ENCODE results near the gene PPCDC. TPM values are rescaled to one million over a fixed set of nuclear protein-coding genes. Genes with fewer than 3 reads are reported as not detected.
"Not testable (repeated sequence)": the region's sequence is repeated elsewhere in the genome, so short reads cannot be mapped to it uniquely, and the experiment has no call there.

The PPCDC gene
- total RNA-seq, 1 donor from 2014 or later: 25.0 TPM

DNA sequence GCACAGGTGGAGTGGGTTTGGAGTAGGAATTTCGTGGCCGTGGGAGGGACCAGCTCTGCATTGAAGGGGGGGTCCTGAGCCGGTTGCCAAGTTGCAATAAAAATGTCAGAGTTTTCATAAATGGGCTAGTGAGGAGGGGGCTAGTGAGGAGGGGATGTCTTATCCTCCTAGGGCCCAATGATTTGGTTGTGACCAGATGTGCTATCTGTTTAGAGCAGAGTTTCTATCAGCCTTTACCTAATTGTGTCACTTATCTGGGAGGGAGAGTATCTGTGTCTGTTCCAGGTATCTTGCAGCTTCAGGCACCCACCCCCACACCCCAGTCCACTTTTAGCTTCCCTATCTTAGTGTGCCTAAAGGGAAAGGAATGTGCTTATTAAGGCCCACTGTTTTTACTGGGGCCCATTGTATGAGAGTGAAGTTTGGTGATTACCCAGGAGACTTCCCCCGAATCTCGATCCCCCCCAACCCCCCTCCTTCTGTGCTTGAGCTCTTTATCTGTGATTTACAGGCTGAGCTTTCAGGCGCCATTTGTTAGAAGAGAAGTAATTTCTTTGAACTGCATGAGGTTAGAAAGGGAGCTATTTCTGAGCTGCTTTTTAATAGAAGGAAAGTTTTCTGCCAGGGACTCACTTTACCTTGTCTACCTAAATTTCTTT lies 42.6 kb downstream of the PPCDC start:
- no peaks in the 10 kb centered on the region for H3K27me3 Mint-ChIP-seq (ENCODE audit: insufficient read depth)
- H3K27ac Mint-ChIP-seq: peak overlapping the region; percentile 69
- peaks cover 20% of the 10 kb centered on the region for H3K9me3 Mint-ChIP-seq

DNA sequence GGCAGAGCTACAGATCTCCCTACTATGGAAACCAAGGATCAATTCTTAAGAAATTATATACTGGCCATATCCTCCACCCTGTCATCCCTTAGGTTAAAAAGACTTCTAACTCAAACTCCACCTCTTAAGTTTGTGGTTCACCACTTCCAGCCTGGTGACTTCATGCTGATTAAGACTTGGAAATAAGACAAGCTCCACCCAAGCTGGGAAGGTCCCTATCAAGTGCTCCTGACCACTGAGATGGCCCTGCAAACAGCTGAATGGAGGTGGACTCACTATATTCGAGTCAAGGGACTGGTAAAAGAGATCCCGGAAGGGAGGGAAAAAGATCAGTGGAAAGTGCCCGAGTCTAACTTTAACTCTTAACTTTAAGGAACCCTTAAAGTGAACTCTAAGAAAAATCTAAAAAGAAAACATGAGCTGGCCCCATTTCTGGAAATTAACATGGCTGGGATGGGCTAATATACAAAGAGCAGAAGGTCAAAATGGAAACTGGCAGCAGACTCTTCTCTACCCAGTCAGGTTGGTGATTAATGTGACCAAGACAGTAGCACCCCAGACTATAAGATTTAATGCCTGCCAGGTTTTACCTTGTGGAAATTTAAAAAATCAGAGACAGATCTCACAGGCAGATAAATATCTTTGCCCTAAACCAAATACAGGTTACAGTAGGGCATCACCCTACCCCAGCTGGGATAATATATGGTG lies 43.9 kb downstream of the PPCDC start:
- intact Hi-C loops (cut with micrococcal nuclease): loop anchor here (1.0 to 5.0 kb wide), 8 partner anchors 10 to 290 kb away; no protein-coding TSS in a partner anchor
- Mint-ChIP-seq H3K36me3 (ENCODE audit: low read depth) (peaks cover 42% of the 10 kb centered on the region), H3K9me3 (peaks cover 20% of the 10 kb centered on the region), H3K4me3 (peak overlapping the region; percentile 73), H3K27ac (peak overlapping the region; percentile 96), H3K27me3 (ENCODE audit: insufficient read depth) (no peaks in the 10 kb centered on the region), H3K4me1 (ENCODE audit: low read depth) (peaks cover 91% of the 10 kb centered on the region)
- DNase-seq (ENCODE audit: low spot score): peak; percentile 79

More for the DNA sequence above, 42.6 kb downstream of the PPCDC start:
- Mint-ChIP-seq H3K4me1 (ENCODE audit: low read depth) (peaks cover 86% of the 10 kb centered on the region), H3K36me3 (ENCODE audit: low read depth) (peaks cover 38% of the 10 kb centered on the region), H3K4me3 (peak overlapping the region; percentile 48)
- DNase-seq (ENCODE audit: low spot score): no peak
- intact Hi-C loops (cut with micrococcal nuclease): loop anchor here (2.0 to 5.0 kb wide), 3 partner anchors 39 to 289 kb away; no protein-coding TSS in a partner anchor

DNA sequence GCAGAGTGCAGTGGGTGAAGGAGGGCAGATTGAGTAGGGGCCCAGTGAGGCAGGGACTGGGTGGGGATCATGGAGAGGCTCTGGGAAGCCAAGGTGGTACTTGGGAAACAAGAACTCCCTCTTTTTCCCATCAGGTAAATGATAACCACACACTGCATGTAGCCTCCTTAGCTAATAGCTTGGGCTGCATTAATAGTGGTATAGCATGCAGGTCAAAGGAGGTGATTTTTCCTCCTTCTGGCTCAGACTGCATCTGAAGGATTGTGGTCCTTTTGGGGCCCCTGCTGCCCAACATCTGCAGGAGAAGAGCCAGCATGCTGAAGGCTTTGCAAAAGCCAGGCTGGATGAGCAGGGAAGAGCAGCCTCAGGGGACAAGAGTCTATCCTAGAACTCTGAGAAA lies 45.4 kb downstream of the PPCDC start:
- no peaks in the 10 kb centered on the region for H3K27me3 Mint-ChIP-seq (ENCODE audit: insufficient read depth)
- H3K27ac Mint-ChIP-seq: peak overlapping the region; percentile 96
- DNase-seq (ENCODE audit: low spot score): no peak
- H3K4me1 Mint-ChIP-seq (ENCODE audit: low read depth): peaks cover 94% of the 10 kb centered on the region
- H3K9me3 Mint-ChIP-seq: peaks cover 20% of the 10 kb centered on the region
- H3K36me3 Mint-ChIP-seq (ENCODE audit: low read depth): peaks cover 42% of the 10 kb centered on the region
- intact Hi-C loops (cut with micrococcal nuclease): loop anchor here (5.0 kb wide), 2 partner anchors 41 to 84 kb away; no protein-coding TSS in a partner anchor
- peak overlapping the region; percentile 53 for H3K4me3 Mint-ChIP-seq

DNA sequence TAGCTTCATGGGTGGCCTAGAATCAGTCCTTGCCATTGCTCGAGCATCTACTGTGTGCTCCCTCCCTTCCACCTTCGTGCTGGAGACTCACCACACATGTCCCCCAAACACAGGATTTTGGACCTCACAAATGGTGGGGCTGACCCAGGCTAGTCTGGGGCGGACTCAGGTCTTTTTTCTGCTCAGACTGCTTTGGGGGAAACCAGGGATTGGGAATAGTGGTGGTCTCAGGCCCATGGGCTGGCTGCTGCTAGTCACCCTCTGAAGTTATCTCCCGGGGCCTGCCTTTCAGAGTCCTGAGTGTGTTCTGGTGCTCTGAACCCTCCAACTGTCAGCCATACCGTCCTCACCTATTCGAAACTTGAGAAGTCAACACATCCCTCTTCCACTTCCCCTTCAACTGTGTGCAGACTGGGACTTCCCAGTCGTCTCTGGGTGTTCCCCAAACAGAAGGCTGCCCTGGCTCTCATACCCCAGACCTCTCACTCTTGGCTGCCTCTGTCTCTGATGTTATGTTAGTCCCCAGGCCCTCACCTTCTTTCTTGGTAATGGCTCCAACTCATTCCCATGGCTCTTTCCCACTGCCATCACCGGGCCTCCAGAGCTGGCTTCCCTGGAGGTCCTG lies 46.0 kb downstream of the PPCDC start:
- Mint-ChIP-seq H3K4me1 (ENCODE audit: low read depth) (peaks cover 88% of the 10 kb centered on the region), H3K36me3 (ENCODE audit: low read depth) (peaks cover 36% of the 10 kb centered on the region), H3K4me3 (peak overlapping the region; percentile 46), H3K27me3 (ENCODE audit: insufficient read depth) (no peaks in the 10 kb centered on the region), H3K27ac (peak overlapping the region; percentile 82), H3K9me3 (peaks cover 18% of the 10 kb centered on the region)
- intact Hi-C loops (cut with micrococcal nuclease): loop anchor here (5.0 kb wide), 2 partner anchors 42 to 83 kb away; no protein-coding TSS in a partner anchor
- peak; percentile 22 for DNase-seq (ENCODE audit: low spot score)

DNA sequence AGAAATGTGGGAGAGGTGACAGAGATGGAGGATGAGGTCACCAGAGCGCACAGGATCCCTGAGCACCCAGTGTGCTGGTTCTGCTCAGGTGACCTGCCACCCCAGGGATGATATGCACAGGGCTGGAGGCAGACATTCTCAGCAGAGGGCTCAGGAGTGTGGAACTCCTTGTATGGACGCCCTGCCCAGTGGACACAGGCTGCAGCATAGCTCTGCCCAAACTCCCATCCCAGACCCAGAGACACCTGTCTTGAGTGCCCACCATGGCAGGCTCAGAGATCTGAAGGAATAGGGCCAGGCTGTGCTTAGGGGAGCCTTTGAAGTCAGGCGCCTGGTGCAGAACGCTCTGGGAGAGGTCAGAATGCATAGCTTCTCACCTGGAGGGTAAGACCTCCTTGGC lies 47.3 kb downstream of the PPCDC start:
- intact Hi-C loops (cut with micrococcal nuclease): no loop called here
- Mint-ChIP-seq H3K4me1 (ENCODE audit: low read depth) (peaks cover 75% of the 10 kb centered on the region), H3K27ac (peak overlapping the region; percentile 32), H3K4me3 (no peak overlapping the region), H3K27me3 (ENCODE audit: insufficient read depth) (peaks cover 2% of the 10 kb centered on the region), H3K9me3 (peaks cover 12% of the 10 kb centered on the region), H3K36me3 (ENCODE audit: low read depth) (peaks cover 30% of the 10 kb centered on the region)
- no peak for DNase-seq (ENCODE audit: low spot score)

DNA sequence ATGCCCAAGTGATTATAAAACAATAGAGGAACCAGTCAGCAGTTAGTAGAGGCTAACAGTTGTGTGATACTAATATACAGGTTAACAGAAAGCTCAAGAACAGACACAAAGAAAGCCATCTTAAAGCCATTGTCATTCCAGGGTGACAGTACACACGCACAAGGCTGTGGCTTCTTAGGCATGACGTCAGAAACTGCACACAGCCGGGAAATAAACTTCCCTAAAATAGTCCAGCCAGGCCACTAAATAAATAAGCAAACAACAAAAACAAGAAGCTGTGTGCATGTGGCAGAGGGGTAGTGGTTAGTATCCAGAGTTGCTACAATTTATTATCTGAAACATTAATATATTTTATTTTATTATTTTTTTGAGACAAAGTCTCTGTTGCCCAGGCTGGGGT lies 49.8 kb downstream of the PPCDC start:
- intact Hi-C loops (cut with micrococcal nuclease): no loop called here
- peak overlapping the region; percentile 5 for H3K4me3 Mint-ChIP-seq
- H3K4me1 Mint-ChIP-seq (ENCODE audit: low read depth): peaks cover 63% of the 10 kb centered on the region
- no peak overlapping the region for H3K27ac Mint-ChIP-seq
- peaks cover 2% of the 10 kb centered on the region for H3K27me3 Mint-ChIP-seq (ENCODE audit: insufficient read depth)
- peaks cover 23% of the 10 kb centered on the region for H3K36me3 Mint-ChIP-seq (ENCODE audit: low read depth)
- H3K9me3 Mint-ChIP-seq: peaks cover 11% of the 10 kb centered on the region
- no peak for DNase-seq (ENCODE audit: low spot score)

DNA sequence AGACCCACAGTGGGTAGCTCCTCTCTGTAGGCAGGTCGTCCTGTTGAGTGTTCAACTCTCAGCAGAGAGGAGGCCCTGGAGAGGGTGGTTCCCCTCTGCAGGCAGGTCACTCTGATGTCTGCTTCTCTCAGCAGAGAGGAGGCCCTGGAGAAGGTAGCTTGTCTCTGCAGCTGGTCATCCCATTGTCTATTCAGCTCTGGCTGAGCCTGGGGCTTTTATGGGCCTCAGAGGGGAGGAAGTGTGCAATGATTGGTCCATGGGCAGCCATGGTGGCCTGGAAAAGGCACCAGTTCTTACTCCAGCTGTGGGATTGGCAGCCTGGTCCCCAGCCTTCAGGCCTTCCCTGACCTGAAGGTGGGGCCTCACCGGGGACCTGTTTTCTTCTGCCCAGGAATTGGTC lies 52.9 kb downstream of the PPCDC start:
- DNase-seq (ENCODE audit: low spot score): no peak
- H3K9me3 Mint-ChIP-seq: peaks cover 11% of the 10 kb centered on the region
- no peak overlapping the region for H3K27ac Mint-ChIP-seq
- intact Hi-C loops (cut with micrococcal nuclease): no loop called here
- peaks cover 50% of the 10 kb centered on the region for H3K4me1 Mint-ChIP-seq (ENCODE audit: low read depth)
- H3K36me3 Mint-ChIP-seq (ENCODE audit: low read depth): peaks cover 17% of the 10 kb centered on the region
- peaks cover 18% of the 10 kb centered on the region for H3K27me3 Mint-ChIP-seq (ENCODE audit: insufficient read depth)
- no peak overlapping the region for H3K4me3 Mint-ChIP-seq

DNA sequence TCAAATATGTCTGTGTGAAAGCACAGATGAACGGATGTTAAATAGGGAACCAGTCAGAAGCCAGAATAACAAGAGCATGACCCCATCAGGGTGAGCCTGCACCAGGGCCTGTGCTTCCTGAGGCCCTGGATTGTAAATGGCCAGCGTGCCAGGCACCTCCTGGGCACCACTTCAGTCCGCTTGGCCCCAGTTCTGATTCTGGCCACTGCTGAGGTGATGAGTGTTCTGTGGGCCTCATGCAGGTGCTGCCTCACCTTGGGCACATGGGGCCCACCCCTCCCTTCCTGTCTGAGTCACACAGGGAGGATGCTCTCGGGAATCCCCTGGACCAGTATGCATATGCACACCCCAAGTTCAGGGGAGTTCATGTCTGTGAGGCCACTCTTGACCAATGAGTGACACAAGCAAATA lies 54.2 kb downstream of the PPCDC start:
- DNase-seq (ENCODE audit: low spot score): peak; percentile 46
- not testable (repeated sequence) for H3K4me3 Mint-ChIP-seq; H3K27ac Mint-ChIP-seq; H3K36me3 Mint-ChIP-seq (ENCODE audit: low read depth)
- Mint-ChIP-seq H3K4me1 (ENCODE audit: low read depth) (peaks cover 38% of the 10 kb centered on the region), H3K27me3 (ENCODE audit: insufficient read depth) (peaks cover 28% of the 10 kb centered on the region), H3K9me3 (peaks cover 15% of the 10 kb centered on the region)
- intact Hi-C loops (cut with micrococcal nuclease): loop anchor here (1.0 kb wide), 1 partner anchor 10 kb away; no protein-coding TSS in a partner anchor

DNA sequence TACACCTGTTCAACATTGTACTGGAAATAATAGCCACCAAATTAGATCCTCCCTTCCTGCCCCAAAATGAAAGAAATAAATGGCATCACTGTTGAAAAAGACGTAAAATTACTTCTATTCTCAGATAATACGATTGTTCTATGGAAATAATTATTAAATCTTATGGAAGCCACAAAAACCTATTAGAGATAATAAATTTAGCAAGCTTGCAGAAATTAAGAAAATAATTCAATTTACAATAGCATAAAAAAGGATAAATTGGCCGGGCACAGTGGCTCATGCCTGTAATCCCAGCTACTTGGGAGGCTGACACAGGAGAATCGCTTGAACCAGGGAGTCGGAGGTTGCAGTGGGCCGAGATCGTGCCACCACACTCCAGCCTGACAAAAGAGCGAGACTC lies 57.8 kb downstream of the PPCDC start:
- H3K27ac Mint-ChIP-seq: no peak overlapping the region
- no peak overlapping the region for H3K4me3 Mint-ChIP-seq
- DNase-seq (ENCODE audit: low spot score): no peak
- H3K4me1 Mint-ChIP-seq (ENCODE audit: low read depth): peaks cover 30% of the 10 kb centered on the region
- intact Hi-C loops (cut with micrococcal nuclease): no loop called here
- H3K36me3 Mint-ChIP-seq (ENCODE audit: low read depth): peaks cover 17% of the 10 kb centered on the region
- H3K9me3 Mint-ChIP-seq: peaks cover 18% of the 10 kb centered on the region
- peaks cover 48% of the 10 kb centered on the region for H3K27me3 Mint-ChIP-seq (ENCODE audit: insufficient read depth)

DNA sequence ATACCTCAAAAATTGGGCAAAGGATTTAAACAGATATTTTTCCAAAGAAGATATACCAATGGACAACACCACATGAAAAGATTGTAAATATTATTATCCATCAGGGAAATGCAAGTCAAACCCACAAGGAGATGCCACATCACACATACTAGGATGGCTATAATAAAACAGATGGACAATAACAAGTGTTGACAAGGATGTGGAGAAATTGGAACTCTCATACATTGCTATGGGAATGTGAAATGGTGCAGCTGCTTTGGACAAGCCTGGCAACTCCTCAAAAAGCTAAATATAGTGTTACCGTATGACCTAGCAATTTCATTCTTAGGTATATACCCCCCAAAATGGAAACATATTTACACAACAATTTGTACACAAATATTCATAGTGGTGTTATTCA lies 59.3 kb downstream of the PPCDC start:
- Mint-ChIP-seq H3K27me3 (ENCODE audit: insufficient read depth) (peaks cover 50% of the 10 kb centered on the region), H3K4me1 (ENCODE audit: low read depth) (peaks cover 23% of the 10 kb centered on the region), H3K9me3 (peaks cover 30% of the 10 kb centered on the region), H3K4me3 (no peak overlapping the region), H3K27ac (no peak overlapping the region), H3K36me3 (ENCODE audit: low read depth) (peaks cover 20% of the 10 kb centered on the region)
- no peak for DNase-seq (ENCODE audit: low spot score)
- intact Hi-C loops (cut with micrococcal nuclease): no loop called here

DNA sequence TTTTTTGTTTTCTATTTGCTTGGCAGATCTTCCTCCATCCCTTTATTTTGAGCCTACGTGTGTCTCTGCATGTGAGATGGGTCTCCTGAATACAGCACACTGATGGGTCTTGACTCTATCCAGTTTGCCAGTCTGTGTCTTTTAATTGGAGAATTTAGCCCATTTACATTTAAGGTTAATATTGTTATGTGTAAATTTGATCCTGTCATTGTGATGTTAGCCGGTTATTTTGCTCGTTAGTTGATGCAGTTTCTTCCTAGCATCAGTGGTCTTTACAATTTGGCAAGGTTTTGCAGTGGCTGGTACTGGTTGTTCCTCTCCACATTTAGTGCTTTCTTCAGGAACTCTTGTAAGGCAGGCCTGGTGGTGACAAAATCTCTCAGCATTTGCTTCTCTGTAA lies 62.3 kb downstream of the PPCDC start:
- Mint-ChIP-seq H3K9me3 (peaks cover 30% of the 10 kb centered on the region), H3K4me1 (ENCODE audit: low read depth) (peaks cover 14% of the 10 kb centered on the region), H3K27me3 (ENCODE audit: insufficient read depth) (peaks cover 44% of the 10 kb centered on the region), H3K36me3 (ENCODE audit: low read depth) (peaks cover 22% of the 10 kb centered on the region)
- intact Hi-C loops (cut with micrococcal nuclease); H3K27ac Mint-ChIP-seq; H3K4me3 Mint-ChIP-seq; DNase-seq (ENCODE audit: low spot score): not testable (repeated sequence)

DNA sequence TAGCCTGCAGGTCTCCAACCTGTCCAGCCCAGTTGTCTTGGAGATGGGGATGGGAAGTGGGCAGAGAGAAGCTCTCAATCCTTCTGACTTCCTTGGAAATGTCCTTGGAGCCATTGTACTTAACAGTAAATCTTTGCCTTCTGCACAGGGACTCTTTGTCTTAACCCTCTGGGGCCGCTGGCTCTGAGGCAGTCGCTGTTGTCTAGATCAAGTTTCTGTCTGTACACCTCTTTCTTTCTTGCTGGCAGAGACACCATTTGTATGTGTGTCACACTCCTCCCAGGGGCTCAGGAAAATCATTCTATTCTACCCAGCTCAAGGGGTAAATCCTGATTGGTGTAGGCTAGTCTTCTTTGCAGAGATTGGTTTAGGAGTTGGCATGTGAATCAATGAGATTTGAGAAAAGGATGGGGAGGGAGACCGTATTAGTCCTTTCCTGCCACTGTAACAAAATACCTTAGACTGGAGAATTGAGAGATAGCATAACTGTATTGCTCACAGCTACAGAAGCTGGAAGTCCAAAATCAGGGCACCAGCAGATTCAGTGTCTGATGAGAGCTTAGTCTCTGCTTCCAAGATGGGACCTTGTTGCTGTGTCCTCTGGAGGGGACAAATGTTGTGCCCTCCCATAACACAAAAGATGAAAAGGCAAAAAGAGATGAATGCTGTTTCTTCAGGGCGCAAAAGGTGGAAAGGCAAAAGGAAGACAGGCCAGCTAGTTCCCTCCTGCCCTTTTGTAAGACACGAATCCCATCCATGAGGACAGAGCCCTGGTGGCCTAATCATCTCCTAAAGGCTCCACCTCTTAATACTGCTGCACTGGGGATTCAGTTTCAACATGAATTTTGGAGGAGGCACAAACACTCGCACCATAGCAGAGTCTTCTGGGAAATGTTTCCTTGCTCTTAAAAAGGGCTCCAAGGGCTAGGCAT lies 66.3 kb downstream of the PPCDC start:
- H3K27ac Mint-ChIP-seq: no peak overlapping the region

More for the DNA sequence above, 66.3 kb downstream of the PPCDC start:
- Mint-ChIP-seq H3K9me3 (peaks cover 33% of the 10 kb centered on the region), H3K4me3 (no peak overlapping the region), H3K27me3 (ENCODE audit: insufficient read depth) (peaks cover 16% of the 10 kb centered on the region), H3K4me1 (ENCODE audit: low read depth) (peaks cover 18% of the 10 kb centered on the region), H3K36me3 (ENCODE audit: low read depth) (peaks cover 28% of the 10 kb centered on the region)
- intact Hi-C loops (cut with micrococcal nuclease): no loop called here
- no peak for DNase-seq (ENCODE audit: low spot score)
